NCI-H510A (cell line): ENCODE results near the gene MAPK7.

Source experiments
- DNase-seq: peaks from one replicate; lab custom pipeline; 2025; lab: John Stamatoyannopoulos, UW

MAPK7 gene

GRCh38 chr17:19418251-19418992, 40.1 kb downstream of the MAPK7 start:
- no peak for DNase-seq

GRCh38 chr17:19421219-19421618, 42.9 kb downstream of the MAPK7 start:
- no peak for DNase-seq

- DNase-seq = no peak
Observed at GRCh38 chr17:19421926-19422325, 43.6 kb downstream of the MAPK7 start.

DNA sequence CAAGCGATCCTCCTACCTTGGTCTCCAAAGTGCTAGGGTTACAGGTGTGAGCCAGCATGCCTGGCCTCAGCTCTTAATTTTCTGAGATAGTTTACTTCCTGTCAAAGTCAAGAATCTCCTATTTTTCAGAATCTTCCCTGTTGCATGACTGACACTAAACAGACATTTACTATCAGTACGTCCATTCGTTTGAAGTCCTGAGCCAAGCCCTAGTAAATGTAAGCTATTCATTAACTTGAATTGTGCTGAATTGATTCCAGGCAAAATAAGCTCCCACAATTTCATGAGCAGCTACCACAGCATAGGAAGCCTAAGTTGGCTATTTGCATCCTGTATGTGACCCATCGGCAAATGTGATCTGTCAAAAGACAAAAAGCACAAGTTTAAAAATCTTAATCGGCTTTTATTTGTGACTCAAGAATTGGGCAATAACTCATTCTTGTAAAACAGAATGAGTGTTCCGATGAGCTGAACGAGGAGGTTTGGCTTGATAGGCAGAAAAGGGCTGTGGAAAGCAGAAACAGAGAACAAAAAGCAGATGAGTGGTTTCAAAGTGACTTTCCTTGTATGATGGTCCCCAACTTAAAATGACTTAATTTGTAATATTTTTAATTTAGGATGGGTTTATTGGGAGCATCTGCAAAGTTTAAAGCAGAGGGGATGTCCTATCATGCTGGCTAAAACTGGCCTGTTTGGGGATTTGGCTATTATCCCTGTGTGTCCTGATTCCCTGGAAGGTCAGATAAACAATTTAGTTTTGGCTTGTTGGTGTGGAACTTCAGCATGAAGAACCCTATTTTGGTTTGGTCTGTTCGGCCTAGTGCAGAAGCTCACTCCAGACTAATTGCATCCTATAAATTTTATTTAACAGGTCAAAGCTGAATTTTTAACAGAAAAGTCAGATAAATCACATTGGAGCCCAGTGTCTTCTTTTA, 46.9 kb downstream of the MAPK7 start:
- no peak for DNase-seq

GRCh38 chr17:19426631-19427030, 48.3 kb downstream of the MAPK7 start:
- no peak for DNase-seq

DNA sequence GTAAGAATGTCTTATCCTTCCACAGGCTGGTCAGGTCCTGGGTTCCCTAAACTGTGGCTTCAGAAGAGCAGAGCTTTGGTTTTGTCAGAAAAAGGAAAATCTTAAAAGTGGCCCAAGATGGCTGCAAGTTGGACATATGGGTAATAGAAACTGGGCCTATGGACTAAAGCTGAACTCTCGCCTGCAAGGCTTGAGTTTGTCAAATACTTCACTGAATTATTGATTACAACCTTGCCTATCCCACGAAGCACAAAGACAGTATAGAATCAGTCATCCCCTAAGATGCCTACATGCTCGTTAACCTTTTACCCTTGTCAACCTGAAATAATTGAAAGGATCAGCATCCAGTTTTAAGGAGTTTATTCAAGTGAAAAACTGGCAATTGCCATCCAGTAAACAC, 53.4 kb downstream of the MAPK7 start:
- DNase-seq = no peak
